GM23338 (cell line): ENCODE data around the gene LRRC26. TPM values are rescaled to one million over a fixed set of nuclear protein-coding genes. Genes with fewer than 3 reads are reported as not detected.

ENCODE experiments used
- ATAC-seq: fragments of 200-7000 bp; cut with Tn5 transposase; 3 replicates; pipeline ENCODE4 v1.9.1; 2020
- DNase-seq: peaks from one replicate; pipeline ENCODE4 v3.0.0-alpha.2; 2015; ENCODE audit warnings: low spot score
- H2AFZ ChIP-seq: fragments of 200-600 bp; sonication (generic); 2 replicates; pipeline ENCODE4 v1.8.0; 2016; ENCODE audit warnings: antibody characterized with exemption, mild to moderate bottlenecking, moderate library complexity
- H3F3A ChIP-seq: fragments of 200-600 bp; sonication (generic); replicated peaks from 2 replicates; pipeline ENCODE4 v1.8.0; 2017; ENCODE audit warnings: antibody characterized with exemption, mixed run types, low read depth
- H3K27ac ChIP-seq: fragments of 200-600 bp; sonication (generic); 2 replicates; pipeline ENCODE4 v1.6.1; 2016; ENCODE audit warnings: low read depth
- H3K27me3 ChIP-seq: fragments of 200-600 bp; sonication (generic); 2 replicates; pipeline ENCODE4 v1.8.0; 2016; ENCODE audit warnings: mild to moderate bottlenecking, mixed run types, moderate library complexity; ENCODE audit not compliant: insufficient read depth
- H3K36me3 ChIP-seq: fragments of 200-600 bp; sonication (generic); 2 replicates; pipeline ENCODE4 v1.8.0; 2016; ENCODE audit warnings: mild to moderate bottlenecking; ENCODE audit not compliant: insufficient read depth
- H3K4me1 ChIP-seq: fragments of 200-600 bp; sonication (generic); 2 replicates; pipeline ENCODE4 v1.8.0; 2016; ENCODE audit warnings: mild to moderate bottlenecking, moderate library complexity; ENCODE audit not compliant: insufficient read depth
- H3K4me2 ChIP-seq: fragments of 200-600 bp; sonication (generic); 2 replicates; pipeline ENCODE4 v1.7.1; 2017; ENCODE audit warnings: mixed run types
- H3K4me3 ChIP-seq: fragments of 200-600 bp; sonication (generic); 2 replicates; pipeline ENCODE4 v1.6.1; 2016; ENCODE audit warnings: mixed run types
- H3K79me2 ChIP-seq: fragments of 200-600 bp; sonication (generic); replicated peaks from 2 replicates; pipeline ENCODE4 v1.8.0; 2017; ENCODE audit warnings: mild to moderate bottlenecking; ENCODE audit not compliant: insufficient read depth
- H3K9me2 ChIP-seq: fragments of 200-600 bp; sonication (generic); 2 replicates; pipeline ENCODE4 v1.8.0; 2017; ENCODE audit not compliant: insufficient read depth
- H4K20me1 ChIP-seq: fragments of 200-600 bp; sonication (generic); replicated peaks from 2 replicates; pipeline ENCODE4 v1.8.0; 2017; ENCODE audit warnings: mild to moderate bottlenecking; ENCODE audit not compliant: insufficient read depth
- H3K27ac Mint-ChIP-seq: 2 replicates; pipeline ENCODE4 v1.8.0; 2020; ENCODE audit warnings: inconsistent platforms, mild to moderate bottlenecking, moderate library complexity, mixed read lengths
- H3K27me3 Mint-ChIP-seq: 3 replicates; pipeline ENCODE4 v1.8.0; 2022; ENCODE audit warnings: low read depth, mild to moderate bottlenecking, moderate library complexity, mixed read lengths, inconsistent platforms; ENCODE audit not compliant: insufficient read depth, poor library complexity
- H3K36me3 Mint-ChIP-seq: 3 replicates; pipeline ENCODE4 v1.8.0; 2021; ENCODE audit warnings: low read depth, mild to moderate bottlenecking, inconsistent platforms, moderate library complexity, mixed read lengths
- H3K4me1 Mint-ChIP-seq: 3 replicates; pipeline ENCODE4 v1.8.0; 2020; ENCODE audit warnings: mild to moderate bottlenecking, inconsistent platforms, mixed read lengths
- H3K4me3 Mint-ChIP-seq: 3 replicates; pipeline ENCODE4 v1.8.0; 2021; ENCODE audit warnings: moderate library complexity, mild to moderate bottlenecking, inconsistent platforms, mixed read lengths
- H3K9me3 Mint-ChIP-seq: 3 replicates; pipeline ENCODE4 v1.8.0; 2020; ENCODE audit warnings: moderate library complexity, mild to moderate bottlenecking, inconsistent platforms, mixed read lengths
- CTCF ChIP-seq, 2 experiments: fragments of 200-600 bp in 1 of 2; sonication (generic) in 1 of 2; conservative IDR thresholded peaks; 2 replicates each; pipeline versions ENCODE4 v1.5.1 to v1.6.1; 2016 to 2017; ENCODE audit warnings: antibody characterized with exemption in 2 of 2, low read depth in 2 of 2, mild to moderate bottlenecking in 2 of 2, moderate library complexity in 1 of 2
- ETS1 ChIP-seq: IDR thresholded peaks from 2 replicates; pipeline ENCODE4 v1.6.1; 2016; ENCODE audit warnings: antibody characterized with exemption
- EZH2phosphoT487 ChIP-seq: fragments of 200-600 bp; sonication (generic); IDR thresholded peaks from one replicate; pipeline ENCODE4 v1.8.1; 2018; ENCODE audit warnings: antibody characterized with exemption; ENCODE audit not compliant: unreplicated experiment
- REST ChIP-seq: IDR thresholded peaks from one replicate; pipeline ENCODE4 v1.6.1; 2018; ENCODE audit warnings: antibody characterized with exemption; ENCODE audit not compliant: unreplicated experiment
- ZNF331 ChIP-seq: fragments of 250-450 bp; sonication (Bioruptor Pico); IDR thresholded peaks from 2 replicates; pipeline ENCODE4 v1.5.0; 2020; ENCODE audit warnings: low read depth, mild to moderate bottlenecking, moderate library complexity
- polyA plus RNA-seq: library from polyadenylated mRNA; unstranded; fragments of >200 nt; fragmentation: Nextera tagmentation; extraction: Ambion mirVana; gene quantifications from 2 replicates; pipeline ENCODE4 v1.2.1, GENCODE V29; 2016
- total RNA-seq: library from RNA; depleted of rRNA; stranded (reverse); fragments of >200 nt; shearing (Covaris generic); gene quantifications from 2 replicates; pipeline ENCODE4 v1.2.3, GENCODE V29; 2014

Gene LRRC26
- total and polyA plus RNA-seq, 2 experiments from 2014 or later: 0.21 to 4.3 TPM

GRCh38 chr9:137174722-137175293, 5.0 kb upstream of the LRRC26 start (continued):
- TF ChIP-seq REST (no peak), EZH2phosphoT487 (no peak), CTCF (conservative IDR thresholded peaks at IDR 0.05; ENCODE audit: low read depth in 2 of 2) (no peak), ETS1 (no peak), ZNF331 (CRISPR knock-in tag) (no peak)

- no peaks in the 10 kb centered on the region for H3K36me3 ChIP-seq
Measured at GRCh38 chr9:137173796-137174664, 4.2 kb upstream of the LRRC26 start.

More at GRCh38 chr9:137173796-137174664, 4.2 kb upstream of the LRRC26 start:
- DNase-seq (no peak), ATAC-seq (no peak)
- Mint-ChIP-seq H3K4me1 (peaks cover 5% of the 10 kb centered on the region), H3K4me3 (no peak overlapping the region), H3K27ac (no peak overlapping the region), H3K36me3 (peaks cover 4% of the 10 kb centered on the region; the same call in 1 of the 3 replicates), H3K9me3 (no peaks in the 10 kb centered on the region), H3K27me3 (peaks cover 24% of the 10 kb centered on the region)
- Histone ChIP-seq H3K4me2 (no peak overlapping the region), H3F3A (peaks cover 7% of the 10 kb centered on the region; the same call in 1 of the 2 replicates), H3K4me3 (no peak overlapping the region), H3K9me2 (no peaks in the 10 kb centered on the region), H4K20me1 (no peaks in the 10 kb centered on the region), H3K4me1 (no peaks in the 10 kb centered on the region), H2AFZ (no peak overlapping the region), H3K27ac (no peak overlapping the region), H3K79me2 (no peaks in the 10 kb centered on the region), H3K27me3 (peaks cover 26% of the 10 kb centered on the region)
- TF ChIP-seq ZNF331 (CRISPR knock-in tag): no peak
